Body of pancreas (tissue), 4 donors: ENCODE data around the gene PIEZO2. TPM values are rescaled to one million over a fixed set of nuclear protein-coding genes. Genes with fewer than 3 reads are reported as not detected.

Source experiments
- ATAC-seq: fragments of 150-250 bp; one replicate; pipeline ENCODE4 v1.9.1; 2016
- DNase-seq, 4 donors: peaks; one replicate each; pipeline ENCODE4 v3.0.0-alpha.2; 2019
- H3K27ac ChIP-seq, 4 donors: fragments of 200-600 bp; sonication (generic); 1 replicate in 3 of 4; 2 replicates in 1 of 4; pipeline versions ENCODE4 v1.5.1 to v1.6.1; 2016 to 2019; ENCODE audit warnings: mild to moderate bottlenecking in 1 of 4, mixed read lengths in 1 of 4, moderate library complexity in 1 of 4
- H3K27me3 ChIP-seq, 2 donors: fragments of 200-600 bp; sonication (generic); one replicate each; pipeline ENCODE4 v1.6.0; 2016; ENCODE audit warnings: mild to moderate bottlenecking in 1 of 2
- H3K36me3 ChIP-seq, 2 donors: fragments of 200-600 bp; sonication (generic); replicated peaks in 1 of 2; 2 replicates each; pipeline ENCODE4 v1.5.1; 2016; ENCODE audit warnings: low read depth in 2 of 2; ENCODE audit not compliant: insufficient read depth in 1 of 2
- H3K4me1 ChIP-seq: fragments of 200-600 bp; sonication (generic); one replicate; pipeline ENCODE4 v1.6.0; 2016
- H3K4me3 ChIP-seq, 2 donors: fragments of 200-600 bp; sonication (generic); 1 replicate in 1 of 2; 2 replicates in 1 of 2; pipeline ENCODE4 v1.5.1; 2016 to 2019
- H3K9me3 ChIP-seq, 3 donors: fragments of 200-600 bp; sonication (generic); 1 replicate in 2 of 3; 2 replicates in 1 of 3; pipeline ENCODE4 v1.5.1; 2016
- POLR2A ChIP-seq, 3 donors: fragments of 450-650 bp; IDR thresholded peaks; one replicate each; pipeline ENCODE4 v1.6.1; 2016; ENCODE audit warnings: antibody characterized with exemption in 3 of 3, mild to moderate bottlenecking in 2 of 3
- WGBS, 2 donors: methylation state at CpG; one replicate each; pipeline ENCODE4 v1.1.5; 2017; 5-methylcytosine and 5-hydroxymethylcytosine counted together
- intact Hi-C: fragments of 100-400 bp; cut with DNase I; formaldehyde crosslinking; loops from one replicate; pipeline ENCODE4 v1.15.1; 2023
- total RNA-seq, 2 donors: library from RNA; depleted of rRNA; stranded (reverse); fragments of >200 nt; gene quantifications; one replicate each; pipeline ENCODE4 v1.1.0, GENCODE V29; 2016
- TF ChIP-seq, protein P1 (sequence below), 7 experiments: fragments of 450-650 bp in 4 of 7; fragments of 200-600 bp in 3 of 7; sonication (generic) in 3 of 7; IDR thresholded peaks; one replicate each; pipeline ENCODE4 v1.5.1; 2016 to 2019; ENCODE audit warnings: antibody characterized with exemption in 7 of 7

The PIEZO2 gene
- total RNA-seq, 2 donors from 2014 or later: 0.33 to 40.7 TPM

DNA sequence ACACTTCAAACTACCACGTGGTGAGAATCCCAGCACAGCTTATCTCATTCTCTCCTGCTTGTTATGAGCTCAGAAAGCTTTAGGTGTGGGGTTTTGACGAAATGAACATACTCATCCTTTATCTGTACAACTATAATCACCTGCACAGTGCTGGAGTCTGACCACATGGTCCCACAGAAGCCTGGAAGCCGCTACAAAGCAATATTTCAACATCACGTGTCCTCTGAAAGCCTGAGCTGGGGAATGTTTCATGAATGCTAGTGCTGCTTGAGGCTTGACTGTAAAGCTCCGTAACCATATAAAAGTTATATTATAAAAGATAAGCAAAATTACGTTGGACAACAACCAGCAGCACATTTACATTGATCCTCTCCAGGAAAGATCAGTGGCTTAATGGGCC, 43.9 kb downstream of the PIEZO2 start:
- no peak for TF ChIP-seq POLR2A (IDR thresholded peaks at IDR 0.05)
- TF ChIP-seq, protein P1, sequence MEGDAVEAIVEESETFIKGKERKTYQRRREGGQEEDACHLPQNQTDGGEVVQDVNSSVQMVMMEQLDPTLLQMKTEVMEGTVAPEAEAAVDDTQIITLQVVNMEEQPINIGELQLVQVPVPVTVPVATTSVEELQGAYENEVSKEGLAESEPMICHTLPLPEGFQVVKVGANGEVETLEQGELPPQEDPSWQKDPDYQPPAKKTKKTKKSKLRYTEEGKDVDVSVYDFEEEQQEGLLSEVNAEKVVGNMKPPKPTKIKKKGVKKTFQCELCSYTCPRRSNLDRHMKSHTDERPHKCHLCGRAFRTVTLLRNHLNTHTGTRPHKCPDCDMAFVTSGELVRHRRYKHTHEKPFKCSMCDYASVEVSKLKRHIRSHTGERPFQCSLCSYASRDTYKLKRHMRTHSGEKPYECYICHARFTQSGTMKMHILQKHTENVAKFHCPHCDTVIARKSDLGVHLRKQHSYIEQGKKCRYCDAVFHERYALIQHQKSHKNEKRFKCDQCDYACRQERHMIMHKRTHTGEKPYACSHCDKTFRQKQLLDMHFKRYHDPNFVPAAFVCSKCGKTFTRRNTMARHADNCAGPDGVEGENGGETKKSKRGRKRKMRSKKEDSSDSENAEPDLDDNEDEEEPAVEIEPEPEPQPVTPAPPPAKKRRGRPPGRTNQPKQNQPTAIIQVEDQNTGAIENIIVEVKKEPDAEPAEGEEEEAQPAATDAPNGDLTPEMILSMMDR (IDR thresholded peaks at IDR 0.05): no peak
- Histone ChIP-seq H3K27me3 (no peaks in the 10 kb centered on the region), H3K36me3 (no peaks in the 10 kb centered on the region), H3K27ac (no peak overlapping the region), H3K9me3 (no peaks in the 10 kb centered on the region), H3K4me3 (no peak overlapping the region), H3K4me1 (no peaks in the 10 kb centered on the region)
- ATAC-seq (no peak), DNase-seq (no peak)
- intact Hi-C loops: no loop called here
- WGBS, 2 donors: 62 to 65% methylated on average over 6 of the region's 6 CpGs

DNA sequence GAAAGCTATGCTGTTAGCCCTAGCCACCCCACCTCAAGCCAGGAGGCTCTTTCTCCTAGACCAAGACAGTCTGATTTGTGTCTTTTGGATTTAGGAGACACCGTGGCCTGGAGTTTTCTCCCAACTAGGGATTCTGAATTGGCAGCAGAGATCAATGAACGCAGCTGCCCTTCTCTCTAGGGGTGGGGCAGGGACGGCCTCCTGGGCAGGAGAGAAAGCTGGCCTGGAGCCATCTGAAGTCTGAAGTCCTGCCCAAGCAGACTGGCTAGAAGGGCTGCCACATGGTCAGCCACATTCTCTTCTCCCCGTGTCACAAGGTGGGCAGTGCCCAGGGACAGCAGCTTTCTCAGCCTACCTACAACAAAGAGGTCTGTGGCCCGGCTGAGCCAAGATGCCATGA, 45.1 kb downstream of the PIEZO2 start:
- TF ChIP-seq, protein P1 (IDR thresholded peaks at IDR 0.05): no peak
- TF ChIP-seq POLR2A (IDR thresholded peaks at IDR 0.05): no peak
- H3K4me1 ChIP-seq: no peaks in the 10 kb centered on the region
- DNase-seq: peak in 3 of 4 donors; percentile 6 to 55 (median 39)
- no peaks in the 10 kb centered on the region for H3K9me3 ChIP-seq
- no peak overlapping the region for H3K4me3 ChIP-seq
- no peak overlapping the region for H3K27ac ChIP-seq
- ATAC-seq: no peak
- H3K36me3 ChIP-seq: no peaks in the 10 kb centered on the region
- H3K27me3 ChIP-seq: no peaks in the 10 kb centered on the region
- 22 to 45% methylated on average over 3 to 5 of the region's 5 CpGs for WGBS, 2 donors
- intact Hi-C loops: no loop called here

DNA sequence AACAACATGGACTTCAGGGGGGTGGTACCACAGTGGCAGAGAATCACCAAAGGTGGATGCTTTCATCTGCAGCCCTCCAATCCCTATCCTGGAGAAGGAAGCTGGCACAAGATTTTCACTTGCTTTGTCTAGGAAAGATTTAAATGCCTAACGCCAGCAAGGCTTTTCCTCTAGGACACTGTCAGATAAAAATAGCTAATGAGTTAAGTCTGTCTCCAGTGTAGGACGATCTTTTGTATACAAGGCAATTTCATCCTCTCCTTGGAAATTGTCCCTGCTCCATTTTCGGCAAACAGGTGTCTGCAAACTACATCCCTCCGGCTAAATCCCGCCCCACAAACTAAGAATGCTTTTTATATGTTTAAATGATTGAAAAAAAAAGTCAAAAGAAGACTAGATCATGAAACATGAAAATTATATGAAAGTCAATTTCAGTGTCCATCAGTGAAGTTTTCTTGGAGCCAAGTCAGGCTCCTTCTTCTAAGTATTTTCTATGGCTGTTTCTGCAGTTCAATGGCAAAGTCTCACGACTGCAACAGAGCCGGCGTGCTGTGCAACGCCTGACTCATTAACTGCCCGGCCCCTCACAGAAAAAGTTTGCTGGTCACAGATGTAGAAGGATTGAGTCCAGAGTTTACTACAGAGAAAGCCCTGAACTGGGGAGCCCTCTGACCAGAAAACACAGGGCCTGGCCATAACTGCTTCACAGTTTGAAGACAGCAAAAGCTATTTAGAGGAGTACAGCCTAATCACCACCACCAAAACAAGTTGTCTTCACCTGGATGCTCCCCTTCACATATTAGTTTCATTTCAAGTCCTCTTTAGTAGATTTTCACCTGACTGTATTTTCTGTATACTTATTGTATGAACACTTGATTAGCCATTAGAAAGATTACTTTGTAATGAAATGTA, 52.3 kb downstream of the PIEZO2 start:
- Histone ChIP-seq H3K4me1 (no peaks in the 10 kb centered on the region), H3K27ac (no peak overlapping the region), H3K27me3 (no peaks in the 10 kb centered on the region), H3K9me3 (no peaks in the 10 kb centered on the region), H3K4me3 (no peak overlapping the region), H3K36me3 (no peaks in the 10 kb centered on the region)
- ATAC-seq: no peak
- intact Hi-C loops: no loop called here
- no peak for TF ChIP-seq POLR2A (IDR thresholded peaks at IDR 0.05)
- TF ChIP-seq, protein P1 (IDR thresholded peaks at IDR 0.05): no peak
- no peak for DNase-seq
- 57 to 64% methylated on average over 10 of the region's 10 CpGs for whole genome bisulfite sequencing, 2 donors

DNA sequence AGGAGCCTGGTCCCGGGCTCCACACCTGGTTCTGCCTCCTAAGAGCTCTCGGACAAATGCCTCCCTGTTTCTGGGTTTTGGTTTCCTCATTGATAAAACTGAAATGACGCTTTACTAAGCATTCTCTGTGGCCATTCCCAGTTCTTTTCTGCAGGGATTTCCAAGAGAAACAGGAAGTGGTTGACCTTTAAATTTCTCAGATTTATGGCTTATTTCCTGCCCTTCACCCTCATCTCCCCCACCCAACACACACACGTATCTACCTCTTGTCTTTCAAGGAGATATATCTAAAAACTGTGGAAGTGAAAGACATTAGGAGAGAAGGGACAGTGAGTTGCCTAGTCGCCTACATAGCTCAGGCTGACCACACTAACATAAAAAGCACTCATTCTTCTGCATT, 53.0 kb downstream of the PIEZO2 start:
- no peaks in the 10 kb centered on the region for H3K36me3 ChIP-seq
- no peak overlapping the region for H3K4me3 ChIP-seq
- no peak overlapping the region for H3K27ac ChIP-seq
- DNase-seq: no peak
- intact Hi-C loops: no loop called here
- no peak for ATAC-seq
- no peaks in the 10 kb centered on the region for H3K4me1 ChIP-seq
- H3K9me3 ChIP-seq: no peaks in the 10 kb centered on the region
- H3K27me3 ChIP-seq: no peaks in the 10 kb centered on the region
- 45 to 56% methylated on average over 5 of the region's 5 CpGs for WGBS, 2 donors
- TF ChIP-seq, protein P1 (IDR thresholded peaks at IDR 0.05): no peak
- TF ChIP-seq POLR2A (IDR thresholded peaks at IDR 0.05): no peak
